ENCODE results near the gene POLQ. TPM values are rescaled to one million over a fixed set of nuclear protein-coding genes. Genes with fewer than 3 reads are reported as not detected.
"Not testable (repeated sequence)": the region's sequence is repeated elsewhere in the genome, so short reads cannot be mapped to it uniquely, and the experiment has no call there.

The POLQ gene
- total RNA-seq, 2 experiments from 2014 or later, result 34.3 to 55.8 TPM

GRCh38 chr3:121436074-121436473 lies 109.7 kb downstream of the POLQ start:
- H3K27ac Mint-ChIP-seq, result no peak overlapping the region
- H3K27me3 Mint-ChIP-seq, result no peaks in the 10 kb centered on the region
- DNase-seq (no peak), ATAC-seq (no peak)
- peaks cover 20% of the 10 kb centered on the region for H3K4me1 Mint-ChIP-seq
- CTCF ChIA-PET, result no interaction called here
- no peaks in the 10 kb centered on the region for H3K9me3 Mint-ChIP-seq (ENCODE audit: low read depth)
- no peak overlapping the region for H3K4me3 Mint-ChIP-seq
- H3K36me3 Mint-ChIP-seq, result peaks cover 54% of the 10 kb centered on the region

GRCh38 chr3:121431726-121432517 lies 113.9 kb downstream of the POLQ start:
- ATAC-seq (peak; percentile 93), DNase-seq (peak; percentile 61)
- CTCF ChIA-PET, result no interaction called here
- peaks cover 20% of the 10 kb centered on the region for H3K4me1 Mint-ChIP-seq
- H3K27ac Mint-ChIP-seq, result peak overlapping the region; percentile 71
- peaks cover 62% of the 10 kb centered on the region for H3K36me3 Mint-ChIP-seq
- peak overlapping the region; percentile 41 for H3K4me3 Mint-ChIP-seq
- H3K9me3 Mint-ChIP-seq (ENCODE audit: low read depth), result no peaks in the 10 kb centered on the region
- H3K27me3 Mint-ChIP-seq, result no peaks in the 10 kb centered on the region

GRCh38 chr3:121430664-121431215 lies 115.0 kb downstream of the POLQ start:
- Mint-ChIP-seq H3K27me3 (no peaks in the 10 kb centered on the region), H3K4me3 (no peak overlapping the region), H3K9me3 (ENCODE audit: low read depth) (no peaks in the 10 kb centered on the region), H3K4me1 (peaks cover 20% of the 10 kb centered on the region), H3K27ac (no peak overlapping the region), H3K36me3 (peaks cover 63% of the 10 kb centered on the region)
- CTCF ChIA-PET, result no interaction called here
- no peak for ATAC-seq
- no peak for DNase-seq

GRCh38 chr3:121424549-121424948 lies 121.2 kb downstream of the POLQ start:
- no peak for ATAC-seq
- Mint-ChIP-seq H3K27ac (no peak overlapping the region), H3K4me3 (no peak overlapping the region), H3K36me3 (peaks cover 46% of the 10 kb centered on the region), H3K4me1 (no peaks in the 10 kb centered on the region), H3K27me3 (no peaks in the 10 kb centered on the region), H3K9me3 (ENCODE audit: low read depth) (no peaks in the 10 kb centered on the region)
- CTCF ChIA-PET, result no interaction called here
- DNase-seq, result no peak

GRCh38 chr3:121418182-121418581 lies 127.6 kb downstream of the POLQ start:
- Mint-ChIP-seq H3K27me3 (no peaks in the 10 kb centered on the region), H3K27ac (no peak overlapping the region), H3K9me3 (ENCODE audit: low read depth) (no peaks in the 10 kb centered on the region), H3K4me3 (no peak overlapping the region), H3K36me3 (peaks cover 16% of the 10 kb centered on the region), H3K4me1 (peaks cover 4% of the 10 kb centered on the region)
- CTCF ChIA-PET, result no interaction called here
- DNase-seq (no peak), ATAC-seq (no peak)

GRCh38 chr3:121414924-121415323 lies 130.9 kb downstream of the POLQ start:
- Mint-ChIP-seq H3K9me3 (ENCODE audit: low read depth) (no peaks in the 10 kb centered on the region), H3K27me3 (no peaks in the 10 kb centered on the region), H3K4me1 (peaks cover 6% of the 10 kb centered on the region), H3K36me3 (peaks cover 10% of the 10 kb centered on the region), H3K4me3 (no peak overlapping the region), H3K27ac (no peak overlapping the region)
- DNase-seq, result no peak
- no peak for ATAC-seq
- CTCF ChIA-PET, result no interaction called here

GRCh38 chr3:121411523-121411922 lies 134.3 kb downstream of the POLQ start:
- Mint-ChIP-seq H3K36me3 (peaks cover 3% of the 10 kb centered on the region), H3K4me1 (peaks cover 9% of the 10 kb centered on the region), H3K27me3 (peaks cover 5% of the 10 kb centered on the region), H3K9me3 (ENCODE audit: low read depth) (no peaks in the 10 kb centered on the region), H3K27ac (no peak overlapping the region), H3K4me3 (no peak overlapping the region)
- DNase-seq (no peak), ATAC-seq (no peak)
- CTCF ChIA-PET, result no interaction called here

- Mint-ChIP-seq H3K27me3 (peaks cover 8% of the 10 kb centered on the region), H3K27ac (no peak overlapping the region), H3K4me1 (peaks cover 5% of the 10 kb centered on the region), H3K9me3 (ENCODE audit: low read depth) (no peaks in the 10 kb centered on the region), H3K36me3 (no peaks in the 10 kb centered on the region), H3K4me3 (no peak overlapping the region)
- ATAC-seq, result no peak
- CTCF ChIA-PET, result no interaction called here
- no peak for DNase-seq
Measured at GRCh38 chr3:121405631-121406030, 140.2 kb downstream of the POLQ start.

DNA sequence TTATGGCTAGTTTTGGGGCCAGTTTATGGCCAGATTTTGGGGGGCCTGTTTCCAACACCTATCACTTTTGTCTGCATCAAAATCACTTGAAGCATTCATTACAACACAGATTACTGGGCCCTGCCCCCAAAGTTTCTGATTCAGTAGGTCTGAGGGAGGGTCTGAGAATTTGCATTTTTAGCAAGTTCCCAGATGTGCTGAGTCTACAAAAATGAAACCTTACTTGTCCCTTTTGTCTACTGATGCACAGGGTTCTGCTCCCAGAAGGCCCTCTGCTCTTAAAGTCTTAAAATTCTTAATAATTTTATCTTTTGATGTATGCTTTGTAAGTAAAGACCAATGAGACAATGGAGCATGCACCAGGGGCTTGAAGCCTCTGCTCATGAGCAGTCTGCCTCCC lies 146.0 kb downstream of the POLQ start:
- H3K27me3 Mint-ChIP-seq, result peaks cover 9% of the 10 kb centered on the region
- CTCF ChIA-PET, result no interaction called here
- H3K4me1 Mint-ChIP-seq, result no peaks in the 10 kb centered on the region
- ATAC-seq (no peak), DNase-seq (no peak)
- H3K9me3 Mint-ChIP-seq (ENCODE audit: low read depth), result no peaks in the 10 kb centered on the region
- no peaks in the 10 kb centered on the region for H3K36me3 Mint-ChIP-seq
- H3K4me3 Mint-ChIP-seq, result no peak overlapping the region
- no peak overlapping the region for H3K27ac Mint-ChIP-seq

DNA sequence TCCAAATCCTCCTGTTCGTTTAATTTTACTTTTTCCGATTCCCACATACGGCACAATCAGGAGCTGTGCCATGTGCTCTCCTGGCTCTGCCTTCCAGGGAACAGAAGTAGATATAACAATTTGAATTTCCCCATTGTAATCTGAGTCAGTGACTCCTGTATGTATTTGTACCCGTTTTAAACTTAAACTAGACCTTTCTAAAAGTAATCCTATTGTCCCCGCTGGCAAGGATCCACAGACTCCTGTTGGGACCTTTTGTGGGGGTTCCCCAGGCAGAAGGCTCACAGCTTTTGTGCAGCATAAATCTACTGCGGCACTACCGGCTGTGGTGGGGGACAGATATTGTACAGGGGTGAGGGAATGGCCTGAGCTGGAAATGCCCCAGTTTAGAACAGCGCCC lies 147.7 kb downstream of the POLQ start:
- CTCF ChIA-PET; H3K27ac Mint-ChIP-seq; DNase-seq; H3K27me3 Mint-ChIP-seq; H3K4me3 Mint-ChIP-seq; H3K4me1 Mint-ChIP-seq; H3K36me3 Mint-ChIP-seq; H3K9me3 Mint-ChIP-seq (ENCODE audit: low read depth); ATAC-seq: not testable (repeated sequence)

DNA sequence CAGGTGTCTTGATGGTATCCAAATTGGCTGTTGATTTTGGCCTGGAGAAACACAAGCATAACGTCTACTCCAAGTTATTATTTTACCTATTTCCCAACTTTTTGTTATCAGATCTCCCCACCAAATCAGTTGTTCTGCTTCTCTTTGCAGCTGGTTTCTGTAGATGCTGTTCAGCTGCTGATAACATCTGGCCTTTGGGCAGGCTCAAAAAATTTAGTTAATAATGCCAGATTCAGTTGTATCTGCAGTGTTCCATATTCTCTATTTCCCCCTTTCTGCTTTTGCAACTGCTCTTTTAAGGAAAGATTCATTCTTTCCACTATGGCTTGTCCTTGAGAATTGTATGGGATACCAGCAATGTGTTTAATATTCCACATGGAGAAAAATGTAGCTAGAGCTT lies 149.8 kb downstream of the POLQ start:
- H3K27ac Mint-ChIP-seq; H3K9me3 Mint-ChIP-seq (ENCODE audit: low read depth); H3K4me1 Mint-ChIP-seq; CTCF ChIA-PET; H3K36me3 Mint-ChIP-seq; H3K4me3 Mint-ChIP-seq; ATAC-seq; DNase-seq: not testable (repeated sequence)
- H3K27me3 Mint-ChIP-seq, result peaks cover 14% of the 10 kb centered on the region

DNA sequence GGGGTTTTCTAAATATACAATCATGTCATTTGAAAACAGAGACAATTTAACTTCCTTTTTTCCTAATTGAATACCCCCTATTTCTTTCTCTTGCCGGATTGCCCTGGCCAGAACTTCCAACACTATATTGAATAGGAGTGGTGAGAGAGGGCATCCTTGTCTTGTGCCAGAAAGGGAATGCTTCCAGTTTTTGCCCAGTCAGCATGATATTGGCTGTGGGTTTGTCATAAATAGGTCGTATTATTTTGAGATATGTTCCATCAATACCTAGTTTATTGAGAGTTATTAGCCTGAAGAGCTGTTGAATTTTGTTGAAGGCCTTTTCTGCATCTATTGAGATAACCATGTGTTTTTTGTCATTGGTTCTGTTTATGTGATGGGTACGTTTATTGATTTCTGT lies 157.5 kb downstream of the POLQ start:
- CTCF ChIA-PET; H3K27ac Mint-ChIP-seq; DNase-seq; H3K36me3 Mint-ChIP-seq; H3K4me3 Mint-ChIP-seq; ATAC-seq; H3K4me1 Mint-ChIP-seq; H3K9me3 Mint-ChIP-seq (ENCODE audit: low read depth): not testable (repeated sequence)
- H3K27me3 Mint-ChIP-seq, result peaks cover 11% of the 10 kb centered on the region
